NCI-H460 (cell line): ENCODE measurements around the gene SRRM2. TPM values are rescaled to one million over a fixed set of nuclear protein-coding genes. Genes with fewer than 3 reads are reported as not detected.

Experiments used
- DNase-seq: peaks from one replicate; pipeline ENCODE4 v3.0.0-alpha.2; 2016; ENCODE audit warnings: low read depth; ENCODE audit errors: extremely low read depth
- total RNA-seq: library from RNA; depleted of rRNA; stranded (reverse); fragments of >200 nt; shearing (Covaris generic); gene quantifications from 2 replicates; pipeline ENCODE4 v1.2.3, GENCODE V29; 2014

The SRRM2 gene
- total RNA-seq, 1 experiment from 2014 or later: 63.3 TPM

DNA sequence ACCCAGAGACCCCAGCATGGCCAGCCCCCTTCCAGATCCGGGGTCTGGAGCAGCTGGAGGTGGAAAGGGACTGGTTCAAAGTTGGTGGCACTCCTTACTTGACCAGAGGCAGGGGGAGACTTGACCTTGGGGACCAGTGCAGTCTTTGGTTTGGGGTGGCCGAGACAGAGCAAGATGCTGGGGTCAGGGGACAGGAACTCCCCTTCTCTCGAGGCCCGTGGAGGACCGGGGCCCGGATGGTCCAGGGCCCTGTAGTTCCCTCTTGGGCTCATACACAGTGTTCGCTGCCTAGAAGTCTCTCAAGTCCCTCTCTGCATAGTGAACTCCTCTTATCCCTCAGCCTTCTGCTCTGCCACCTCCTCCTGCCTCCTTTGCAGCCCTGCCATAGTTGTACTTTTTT lies 35.5 kb downstream of the SRRM2 start:
- DNase-seq: no peak

DNA sequence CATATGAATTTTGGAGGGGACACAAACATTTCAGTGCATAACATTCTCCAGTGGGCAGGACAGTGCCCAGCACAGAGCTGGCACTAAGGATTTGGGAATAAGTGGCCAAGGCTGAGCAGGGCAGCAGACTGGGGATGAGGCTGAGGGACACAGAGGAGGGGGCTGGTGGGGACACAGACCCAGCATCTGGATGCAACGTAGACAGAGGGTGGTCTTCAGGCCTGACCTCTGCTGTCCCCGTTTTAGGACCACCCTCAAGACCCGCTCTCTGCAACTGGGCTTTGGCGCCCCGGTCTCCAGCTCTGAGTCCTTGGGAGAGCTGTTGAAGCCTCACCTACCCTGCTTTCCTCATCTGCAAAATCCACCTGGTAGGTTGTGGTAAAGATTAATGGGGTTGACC lies 38.2 kb downstream of the SRRM2 start:
- DNase-seq: no peak

- DNase-seq: no peak
Measured at GRCh38 chr16:2791174-2791573, 38.7 kb downstream of the SRRM2 start.

DNA sequence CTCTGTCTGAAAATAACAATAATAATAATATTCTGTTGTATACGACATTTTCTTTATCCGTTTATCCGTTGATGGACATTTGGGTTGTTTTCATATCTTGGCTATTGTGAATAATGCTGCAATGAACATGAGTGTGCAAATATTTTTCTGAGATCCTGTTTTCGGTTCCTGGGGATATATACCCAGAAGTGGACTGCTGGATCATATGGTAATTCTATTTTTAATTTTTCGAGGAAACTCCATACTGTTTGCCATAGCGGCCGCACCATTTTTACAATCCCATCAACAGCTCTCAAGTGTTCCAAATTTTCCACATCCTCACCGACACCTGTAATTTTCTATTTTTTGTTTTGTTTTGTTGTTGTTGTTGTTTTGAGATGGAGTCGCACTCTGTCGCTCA lies 40.5 kb downstream of the SRRM2 start:
- no peak for DNase-seq

DNA sequence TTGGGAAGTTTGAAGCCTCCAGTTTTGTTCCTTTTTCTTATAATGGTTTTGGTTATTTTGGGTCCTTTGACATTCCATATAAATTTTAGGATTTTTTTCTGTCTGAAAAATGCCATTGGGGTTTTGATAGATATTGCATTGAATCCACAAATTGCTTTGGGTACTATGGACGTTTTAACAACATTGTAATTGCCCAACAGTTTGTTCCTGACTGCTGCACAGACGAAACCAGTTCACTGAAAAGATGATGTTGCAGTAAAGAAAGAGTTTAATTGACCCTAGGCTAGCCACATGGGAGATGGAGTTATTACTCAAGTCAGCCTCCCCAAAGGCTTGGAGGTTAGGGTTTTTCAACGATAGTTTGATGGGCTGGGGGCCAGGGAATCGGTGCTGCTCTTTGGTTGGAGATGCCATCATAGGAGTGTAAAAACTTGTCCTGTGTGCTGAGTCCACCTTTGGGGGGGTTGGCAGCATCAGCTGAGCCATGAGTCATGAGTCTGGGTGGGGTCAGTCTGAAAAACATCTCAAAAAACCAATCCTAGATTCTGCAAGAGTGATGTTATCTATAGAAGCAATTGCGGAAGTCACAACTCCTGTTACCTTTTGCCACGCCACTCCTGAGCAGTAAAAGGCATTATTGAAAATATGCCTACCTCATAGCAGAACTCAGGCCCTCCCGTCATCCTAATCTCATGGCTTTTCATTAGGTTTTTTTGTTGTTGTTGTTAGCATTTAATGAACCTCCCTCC lies 43.1 kb downstream of the SRRM2 start:
- DNase-seq: no peak

DNA sequence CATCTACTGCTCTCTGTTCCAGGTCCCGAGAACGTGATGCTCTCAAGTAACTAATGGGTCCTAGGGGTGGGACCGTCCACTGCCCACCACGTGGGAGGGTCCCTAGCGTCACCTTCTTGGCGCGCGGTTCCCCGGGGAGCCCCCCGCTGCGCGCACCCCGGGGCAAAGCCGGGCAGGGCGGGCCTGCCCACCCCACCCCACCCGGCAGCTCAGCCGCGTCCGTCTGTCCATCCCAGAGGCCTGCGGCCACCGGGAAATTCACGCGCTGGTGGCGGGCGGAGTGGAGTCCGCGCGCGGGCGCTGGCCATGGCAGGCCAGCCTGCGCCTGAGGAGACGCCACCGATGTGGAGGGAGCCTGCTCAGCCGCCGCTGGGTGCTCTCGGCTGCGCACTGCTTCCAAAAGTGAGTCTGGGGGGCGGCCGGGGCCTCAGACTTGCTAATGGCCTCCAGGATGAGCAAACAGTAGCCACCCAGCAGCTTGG lies 46.3 kb downstream of the SRRM2 start:
- DNase-seq: no peak

DNA sequence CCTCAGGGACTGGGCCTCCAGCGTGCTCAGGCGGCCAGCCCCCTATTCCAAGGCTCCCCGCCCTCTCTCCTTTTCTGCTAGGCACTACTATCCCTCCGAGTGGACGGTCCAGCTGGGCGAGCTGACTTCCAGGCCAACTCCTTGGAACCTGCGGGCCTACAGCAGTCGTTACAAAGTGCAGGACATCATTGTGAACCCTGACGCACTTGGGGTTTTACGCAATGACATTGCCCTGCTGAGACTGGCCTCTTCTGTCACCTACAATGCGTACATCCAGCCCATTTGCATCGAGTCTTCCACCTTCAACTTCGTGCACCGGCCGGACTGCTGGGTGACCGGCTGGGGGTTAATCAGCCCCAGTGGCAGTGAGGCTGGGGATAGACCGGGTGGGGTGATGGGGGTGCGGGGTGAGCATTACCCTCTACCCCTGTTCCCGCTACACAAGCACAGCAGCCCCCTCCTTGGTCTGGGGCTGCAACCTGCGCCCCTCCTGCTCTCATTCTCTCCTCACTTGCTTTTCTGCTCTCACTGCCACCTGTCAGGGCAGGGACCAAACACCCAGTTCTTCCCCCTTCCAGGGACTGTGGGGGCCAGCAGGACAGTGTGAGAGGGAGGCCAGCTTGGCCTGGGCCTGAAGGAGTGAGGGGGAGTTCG lies 46.9 kb downstream of the SRRM2 start:
- DNase-seq: no peak

- DNase-seq: no peak
Measured at GRCh38 chr16:2799859-2800226, 47.4 kb downstream of the SRRM2 start.

DNA sequence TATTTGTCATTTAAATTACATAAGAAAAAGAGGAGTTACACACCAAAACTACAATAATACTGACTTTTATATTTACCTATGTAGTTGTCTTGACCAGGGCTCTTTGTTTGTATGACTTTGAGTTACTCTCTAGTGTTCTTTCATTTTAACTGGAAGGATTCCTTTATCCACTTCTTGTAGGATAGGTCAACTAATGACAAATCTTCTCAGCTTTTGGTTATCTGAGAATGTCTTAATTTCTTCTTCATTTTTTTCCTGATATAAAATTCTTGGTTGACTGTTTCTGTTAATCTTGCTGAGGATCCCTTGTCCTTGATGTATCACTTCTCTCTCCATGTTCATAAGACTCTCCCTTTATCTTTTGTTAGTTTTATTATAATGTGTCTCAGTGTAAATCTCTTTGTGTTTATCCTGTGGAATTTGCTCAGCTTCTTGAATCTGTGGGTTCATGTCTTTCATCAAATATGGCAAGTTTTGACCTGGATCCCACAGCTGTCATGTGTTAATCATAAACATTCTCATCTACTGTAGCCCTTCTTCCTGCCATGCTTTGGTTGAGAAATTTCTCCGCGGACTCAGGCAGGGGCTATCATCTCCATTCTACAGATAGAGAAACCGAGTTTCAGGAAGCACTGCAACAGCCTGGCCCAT lies 51.2 kb downstream of the SRRM2 start:
- DNase-seq: no peak

DNA sequence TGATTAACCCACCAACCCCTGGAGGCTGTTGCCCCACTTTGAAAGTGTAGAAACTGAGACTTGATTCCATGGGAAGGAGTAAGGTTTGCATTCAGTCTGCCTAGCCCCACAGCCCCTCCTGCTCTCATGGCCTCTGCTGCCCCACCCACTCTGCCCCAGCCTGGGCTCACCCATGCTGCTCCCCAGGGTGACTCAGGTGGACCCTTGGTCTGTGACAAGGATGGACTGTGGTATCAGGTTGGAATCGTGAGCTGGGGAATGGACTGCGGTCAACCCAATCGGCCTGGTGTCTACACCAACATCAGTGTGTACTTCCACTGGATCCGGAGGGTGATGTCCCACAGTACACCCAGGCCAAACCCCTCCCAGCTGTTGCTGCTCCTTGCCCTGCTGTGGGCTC lies 52.3 kb downstream of the SRRM2 start:
- DNase-seq: no peak

DNA sequence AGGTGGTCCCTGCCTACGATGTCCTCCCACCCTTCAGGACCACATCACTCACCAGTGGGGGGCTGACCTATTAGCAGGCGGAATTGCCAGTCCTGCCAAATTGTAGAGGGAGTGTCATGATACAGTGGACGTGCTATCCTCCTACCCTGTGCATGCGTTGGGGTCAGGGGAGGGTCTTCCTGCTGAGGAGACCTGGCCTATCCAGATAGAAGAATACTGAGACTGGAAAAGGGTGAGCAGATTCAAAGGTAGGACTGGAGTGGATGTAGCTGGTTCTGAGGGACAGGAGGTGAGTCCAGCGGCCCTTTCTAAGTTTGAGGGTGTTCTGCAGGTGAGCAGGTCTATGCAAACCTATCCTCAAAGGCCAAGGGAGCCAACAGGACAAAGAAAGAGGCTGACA lies 53.8 kb downstream of the SRRM2 start:
- no peak for DNase-seq

DNA sequence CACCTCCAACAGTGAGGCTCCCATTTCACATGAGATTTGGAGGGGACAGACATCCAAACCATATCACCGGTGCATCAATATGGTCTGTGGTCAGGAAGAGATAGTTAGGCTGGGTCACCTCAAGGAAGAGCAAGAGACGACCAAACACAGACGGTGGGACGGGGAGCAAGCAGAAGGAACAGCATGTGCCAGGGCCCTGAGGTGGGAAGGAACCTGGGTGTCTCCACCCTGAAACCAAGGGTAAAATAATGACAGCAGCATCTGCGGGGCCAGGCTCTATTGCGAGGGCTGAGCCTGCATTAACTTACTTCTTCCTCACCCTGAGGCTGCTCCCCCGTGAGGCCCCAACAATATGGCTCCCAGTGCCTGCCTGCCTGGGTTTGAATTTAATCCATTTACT lies 55.7 kb downstream of the SRRM2 start:
- no peak for DNase-seq

DNA sequence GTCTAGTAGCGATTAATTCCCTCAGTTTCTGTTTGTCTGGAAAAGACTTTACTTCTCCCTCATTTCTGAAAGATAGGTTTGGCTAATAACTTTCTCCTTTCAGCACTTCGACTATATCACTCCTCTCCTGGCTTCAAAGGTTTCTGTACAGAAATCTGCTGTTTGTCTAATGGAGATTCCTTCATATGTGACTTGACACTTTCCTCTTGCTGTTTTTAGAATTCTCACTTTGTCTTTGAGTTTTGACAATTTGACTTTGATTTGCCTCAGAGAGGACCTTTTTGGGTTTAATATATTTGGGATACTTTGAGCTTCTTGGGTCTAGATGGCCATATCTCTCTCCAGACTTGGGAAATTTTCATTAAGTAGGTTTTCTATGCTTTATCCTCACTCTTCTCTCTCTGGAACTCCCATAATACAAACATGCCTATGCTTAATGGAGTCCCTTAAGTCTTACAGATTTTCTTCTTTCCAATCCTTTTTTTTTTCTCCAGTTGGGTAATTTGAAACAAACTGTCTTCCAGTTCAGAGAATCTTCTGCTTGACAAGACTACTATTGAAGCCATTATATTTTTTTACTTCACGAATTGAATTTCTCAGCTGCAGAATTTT lies 56.8 kb downstream of the SRRM2 start:
- DNase-seq: no peak

DNA sequence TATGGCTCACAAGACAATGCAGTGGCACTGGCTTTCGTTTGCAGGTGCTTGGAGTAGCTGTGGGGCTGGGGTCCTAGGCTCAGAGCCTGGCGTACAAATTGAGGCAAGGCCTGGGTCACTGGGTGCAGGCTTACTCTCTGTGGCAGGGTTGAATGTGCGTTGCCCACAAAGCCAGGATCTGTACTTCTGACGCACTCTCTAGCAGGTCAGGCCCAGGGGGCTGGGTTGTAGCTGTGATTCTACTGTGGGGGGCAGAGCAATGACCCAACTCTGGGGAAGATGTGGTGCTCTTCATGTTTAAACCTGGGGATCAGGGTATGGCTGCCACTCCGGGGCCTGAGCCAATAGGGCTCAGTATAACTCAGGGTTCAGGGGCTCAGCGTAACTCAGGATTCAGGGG lies 58.2 kb downstream of the SRRM2 start:
- DNase-seq: no peak

- DNase-seq: no peak
Measured at GRCh38 chr16:2811703-2812471, 59.4 kb downstream of the SRRM2 start.

DNA sequence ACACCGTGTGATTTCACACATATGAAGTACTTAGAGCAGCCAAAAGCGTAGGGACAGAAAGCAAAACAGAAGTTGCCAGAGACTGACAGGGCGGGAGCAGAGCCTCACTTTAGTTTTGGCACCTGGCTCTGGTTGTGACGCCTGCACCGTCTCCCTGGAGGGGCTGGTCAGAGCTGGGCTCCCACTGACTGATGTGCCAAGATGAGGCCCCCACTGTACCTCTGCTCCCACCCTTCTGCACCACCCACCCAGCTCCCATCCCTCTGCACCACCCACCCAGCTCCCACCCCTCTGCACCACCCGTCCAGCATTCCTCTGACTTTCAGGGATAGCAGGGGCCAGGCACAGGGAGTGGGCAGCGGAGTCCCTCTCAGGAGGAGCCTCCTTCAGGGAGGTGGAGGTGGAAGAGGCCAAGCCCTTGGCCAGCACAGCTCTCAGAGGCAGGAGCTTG lies 61.4 kb downstream of the SRRM2 start:
- no peak for DNase-seq

- no peak for DNase-seq
Measured at GRCh38 chr16:2814551-2815298, 62.3 kb downstream of the SRRM2 start.

DNA sequence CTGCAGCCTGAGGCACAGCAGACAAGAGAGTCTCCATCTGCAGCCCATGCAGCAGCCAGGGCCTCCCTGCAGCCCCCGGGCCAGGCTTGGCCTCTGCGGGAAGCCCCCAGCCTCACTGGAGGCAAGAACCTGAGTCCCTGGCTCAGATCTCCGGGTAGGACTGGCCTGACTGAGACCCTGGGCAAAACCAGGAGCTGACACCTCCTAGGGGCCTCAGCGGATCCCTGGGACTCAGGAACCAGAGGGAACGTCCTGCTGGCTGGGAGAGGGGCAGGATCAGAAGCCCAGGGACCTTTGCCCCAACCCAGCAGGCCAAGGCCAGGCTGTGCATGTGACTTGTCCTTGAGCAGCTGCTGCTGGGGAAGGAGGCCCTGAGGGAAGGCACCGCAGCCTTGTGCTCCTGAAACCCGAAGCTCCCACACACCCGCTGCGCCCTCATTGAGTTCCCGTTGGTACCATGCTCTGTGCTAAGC lies 62.9 kb downstream of the SRRM2 start:
- no peak for DNase-seq

- DNase-seq: no peak
Measured at GRCh38 chr16:2816751-2817339, 64.4 kb downstream of the SRRM2 start, which contains the start of gene PRSS21. PRSS21 (plus strand) TSS chr16:2817237; CDS start chr16:2817269, 32 bp downstream.
